Kidney epithelial cell (primary cell): ENCODE results near the gene GASK1A. TPM values are rescaled to one million over a fixed set of nuclear protein-coding genes. Genes with fewer than 3 reads are reported as not detected.

Experiments
- DNase-seq: peaks from one replicate; pipeline ENCODE4 v3.0.0-alpha.2; 2010; ENCODE audit warnings: low read depth
- H3K27me3 ChIP-seq: 2 replicates; pipeline ENCODE4 v1.6.0; 2011; ENCODE audit warnings: low read length; ENCODE audit not compliant: control insufficient read depth, insufficient read depth
- H3K36me3 ChIP-seq: 2 replicates; pipeline ENCODE4 v1.5.1; 2011; ENCODE audit warnings: low read length; ENCODE audit not compliant: control insufficient read depth, insufficient read depth
- H3K4me3 ChIP-seq: 2 replicates; pipeline ENCODE4 v1.5.1; 2011; ENCODE audit warnings: low read depth, mild to moderate bottlenecking, control low read depth, low read length
- total RNA-seq: library from RNA; depleted of rRNA; stranded (reverse); fragments of >200 nt; gene quantifications from 2 replicates; pipeline ENCODE4 v1.2.3, GENCODE V29; 2015
- TF ChIP-seq, protein P1 (sequence below): IDR thresholded peaks from 2 replicates; pipeline ENCODE4 v1.5.1; 2011; ENCODE audit warnings: mild to moderate bottlenecking, moderate library complexity, low read length, control low read depth, inconsistent platforms; ENCODE audit not compliant: insufficient read depth, poor library complexity, severe bottlenecking

GASK1A gene
- total RNA-seq, 1 donor from 2014 or later = 1.0 TPM

DNA sequence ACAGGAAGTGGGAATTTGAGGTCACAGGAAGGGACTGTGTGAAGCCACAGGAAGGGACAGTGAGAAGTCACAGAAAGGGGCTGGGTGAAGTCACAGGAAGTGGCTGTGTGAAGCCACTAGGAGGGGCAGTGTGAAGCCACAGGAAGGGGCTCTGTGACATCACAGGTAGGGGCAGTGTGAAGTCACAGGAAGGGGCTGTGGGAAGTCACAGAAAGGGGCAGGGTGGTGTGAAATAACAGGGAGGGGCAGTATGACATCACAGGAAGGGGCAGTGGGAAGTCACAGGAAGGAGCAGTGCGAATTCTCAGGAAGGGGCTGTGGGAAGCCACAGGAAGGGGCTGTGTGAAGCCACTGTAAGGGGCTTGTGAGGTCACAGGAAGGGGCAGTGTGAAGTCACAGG, 35.8 kb downstream of the GASK1A start:
- no peak overlapping the region for H3K4me3 ChIP-seq
- DNase-seq = no peak
- H3K27me3 ChIP-seq = no peaks in the 10 kb centered on the region
- H3K36me3 ChIP-seq = no peaks in the 10 kb centered on the region
- TF ChIP-seq, protein P1, sequence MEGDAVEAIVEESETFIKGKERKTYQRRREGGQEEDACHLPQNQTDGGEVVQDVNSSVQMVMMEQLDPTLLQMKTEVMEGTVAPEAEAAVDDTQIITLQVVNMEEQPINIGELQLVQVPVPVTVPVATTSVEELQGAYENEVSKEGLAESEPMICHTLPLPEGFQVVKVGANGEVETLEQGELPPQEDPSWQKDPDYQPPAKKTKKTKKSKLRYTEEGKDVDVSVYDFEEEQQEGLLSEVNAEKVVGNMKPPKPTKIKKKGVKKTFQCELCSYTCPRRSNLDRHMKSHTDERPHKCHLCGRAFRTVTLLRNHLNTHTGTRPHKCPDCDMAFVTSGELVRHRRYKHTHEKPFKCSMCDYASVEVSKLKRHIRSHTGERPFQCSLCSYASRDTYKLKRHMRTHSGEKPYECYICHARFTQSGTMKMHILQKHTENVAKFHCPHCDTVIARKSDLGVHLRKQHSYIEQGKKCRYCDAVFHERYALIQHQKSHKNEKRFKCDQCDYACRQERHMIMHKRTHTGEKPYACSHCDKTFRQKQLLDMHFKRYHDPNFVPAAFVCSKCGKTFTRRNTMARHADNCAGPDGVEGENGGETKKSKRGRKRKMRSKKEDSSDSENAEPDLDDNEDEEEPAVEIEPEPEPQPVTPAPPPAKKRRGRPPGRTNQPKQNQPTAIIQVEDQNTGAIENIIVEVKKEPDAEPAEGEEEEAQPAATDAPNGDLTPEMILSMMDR = no peak

- Histone ChIP-seq H3K36me3 (no peaks in the 10 kb centered on the region), H3K27me3 (no peaks in the 10 kb centered on the region), H3K4me3 (no peak overlapping the region)
- TF ChIP-seq, protein P1 = no peak
- DNase-seq = no peak
These were observed 36.5 kb downstream of the GASK1A start for GRCh38 chr3:43015572-43015971.

DNA sequence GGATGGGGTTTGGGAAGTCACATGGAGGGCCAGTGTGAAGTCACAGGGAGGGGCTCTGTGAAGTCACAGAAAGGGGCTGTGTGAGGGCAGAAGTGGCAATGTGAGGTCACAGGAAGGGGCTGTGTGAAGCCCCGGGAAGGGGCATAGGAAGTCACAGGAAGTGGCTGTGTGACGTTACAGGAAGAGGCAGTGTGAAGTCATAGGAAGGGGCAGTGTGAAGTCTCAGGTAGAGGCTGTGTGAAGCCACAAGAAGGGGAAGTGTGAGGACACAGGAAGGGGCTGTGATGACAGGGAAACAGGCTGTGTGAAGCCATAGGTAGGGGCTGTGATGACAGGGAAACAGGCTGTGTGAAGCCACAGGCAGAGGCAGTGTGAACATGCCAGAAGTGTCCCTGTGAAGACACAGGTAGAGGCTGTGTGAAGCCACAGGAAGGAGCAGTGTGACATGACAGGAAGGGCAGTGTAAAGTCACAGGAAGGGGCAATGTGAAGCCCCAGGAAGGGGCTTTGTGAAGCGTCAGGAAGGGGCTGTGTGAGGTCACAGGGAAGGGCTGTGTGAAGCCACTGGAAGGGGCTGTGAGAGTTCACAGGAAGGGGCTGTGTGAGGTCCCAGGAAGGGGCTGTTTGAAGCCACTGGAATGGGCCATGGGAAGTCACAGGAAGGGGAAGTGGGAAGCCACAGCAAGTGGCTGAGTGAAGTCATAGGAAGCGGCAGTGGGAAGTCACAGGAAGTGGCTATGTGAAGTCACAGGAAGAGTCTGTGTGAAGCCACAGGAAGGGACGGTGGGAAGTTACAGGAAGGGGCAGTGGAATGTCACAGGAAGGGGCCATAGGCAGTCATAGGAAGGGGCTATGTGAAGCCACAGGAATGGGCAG, 37.1 kb downstream of the GASK1A start:
- no peaks in the 10 kb centered on the region for H3K27me3 ChIP-seq
- DNase-seq = no peak
- no peaks in the 10 kb centered on the region for H3K36me3 ChIP-seq
- TF ChIP-seq, protein P1 = no peak
- no peak overlapping the region for H3K4me3 ChIP-seq

GRCh38 chr3:43017004-43017403, 37.9 kb downstream of the GASK1A start:
- TF ChIP-seq, protein P1 = no peak
- Histone ChIP-seq H3K36me3 (no peaks in the 10 kb centered on the region), H3K4me3 (no peak overlapping the region), H3K27me3 (no peaks in the 10 kb centered on the region)
- no peak for DNase-seq

GRCh38 chr3:43017593-43018195, 38.6 kb downstream of the GASK1A start:
- Histone ChIP-seq H3K27me3 (no peaks in the 10 kb centered on the region), H3K36me3 (no peaks in the 10 kb centered on the region), H3K4me3 (no peak overlapping the region)
- TF ChIP-seq, protein P1 = no peak
- DNase-seq = no peak
